Ascending aorta (tissue), 2 donors: Measurements from ENCODE around the gene TMEM14C. TPM values are rescaled to one million over a fixed set of nuclear protein-coding genes. Genes with fewer than 3 reads are reported as not detected.
A peak's percentile ranks its signal among the peaks of the same experiment; 100 is the strongest.

Experiments used
- DNase-seq, 2 donors: peaks; one replicate each; pipeline ENCODE4 v3.0.0-alpha.2; 2019; ENCODE audit warnings: low spot score in 2 of 2
- H3K27ac ChIP-seq, 2 donors: fragments of 200-600 bp; sonication (generic); one replicate each; pipeline ENCODE4 v1.5.1; 2016 to 2017; ENCODE audit warnings: mild to moderate bottlenecking in 1 of 2
- H3K27me3 ChIP-seq: fragments of 200-600 bp; sonication (generic); one replicate; pipeline ENCODE4 v1.5.1; 2017
- H3K36me3 ChIP-seq, 2 donors: fragments of 200-600 bp; sonication (generic); one replicate each; pipeline ENCODE4 v1.5.1; 2016
- H3K4me1 ChIP-seq, 2 donors: fragments of 200-600 bp; sonication (generic); one replicate each; pipeline ENCODE4 v1.5.1; 2016 to 2017; ENCODE audit warnings: mild to moderate bottlenecking in 1 of 2
- H3K4me3 ChIP-seq, 2 donors: fragments of 200-600 bp; sonication (generic); one replicate each; pipeline ENCODE4 v1.5.1; 2016 to 2017; ENCODE audit warnings: mild to moderate bottlenecking in 1 of 2
- H3K9me3 ChIP-seq, 2 donors: fragments of 200-600 bp; sonication (generic); one replicate each; pipeline ENCODE4 v1.5.1; 2016
- CTCF ChIP-seq, 3 experiments: fragments of 200-600 bp in 2 of 3; fragments of 450-650 bp in 1 of 3; sonication (generic) in 2 of 3; IDR thresholded peaks; one replicate each; pipeline ENCODE4 v1.5.1; 2016 to 2019; ENCODE audit warnings: antibody characterized with exemption in 3 of 3, mild to moderate bottlenecking in 1 of 3, moderate library complexity in 1 of 3
- intact Hi-C: fragments of 100-400 bp; cut with DNase I; formaldehyde crosslinking; loops from one replicate; pipeline ENCODE4 v1.15.1; 2023
- total RNA-seq: library from RNA; depleted of rRNA; stranded (reverse); fragments of >200 nt; gene quantifications from one replicate; pipeline ENCODE4 v1.1.0, GENCODE V29; 2016

Gene TMEM14C
- total RNA-seq, 1 donor from 2014 or later, result 79.6 TPM

GRCh38 chr6:10756085-10756484 lies 33.2 kb downstream of the TMEM14C start:
- Histone ChIP-seq H3K27ac (no peak overlapping the region), H3K9me3 (no peaks in the 10 kb centered on the region), H3K27me3 (no peaks in the 10 kb centered on the region), H3K4me1 (peaks cover 0 to 4% of the 10 kb centered on the region in 2 donors), H3K36me3 (peaks cover 31 to 60% of the 10 kb centered on the region in 2 donors), H3K4me3 (no peak overlapping the region)
- intact Hi-C loops, result no loop called here
- no peak for DNase-seq
- TF ChIP-seq CTCF (IDR thresholded peaks at IDR 0.05), result no peak

- no peak overlapping the region for H3K4me3 ChIP-seq
- DNase-seq, result no peak
- TF ChIP-seq CTCF (IDR thresholded peaks at IDR 0.05), result peak in 1 of 3 experiments; percentile 36
- intact Hi-C loops, result no loop called here
- H3K27me3 ChIP-seq, result no peaks in the 10 kb centered on the region
- peaks cover 0 to 4% of the 10 kb centered on the region in 2 donors for H3K4me1 ChIP-seq
- H3K36me3 ChIP-seq, result peaks cover 13 to 31% of the 10 kb centered on the region in 2 donors
- no peaks in the 10 kb centered on the region for H3K9me3 ChIP-seq
- no peak overlapping the region for H3K27ac ChIP-seq
Observed at GRCh38 chr6:10759312-10759839, 36.5 kb downstream of the TMEM14C start.

- no peak overlapping the region for H3K4me3 ChIP-seq
- H3K4me1 ChIP-seq, result peaks cover 0 to 4% of the 10 kb centered on the region in 2 donors
- peaks cover 11 to 26% of the 10 kb centered on the region in 2 donors for H3K36me3 ChIP-seq
- no peak for TF ChIP-seq CTCF (IDR thresholded peaks at IDR 0.05)
- no peaks in the 10 kb centered on the region for H3K27me3 ChIP-seq
- H3K27ac ChIP-seq, result peak overlapping the region in 1 of 2 donors; percentile 3
- intact Hi-C loops, result no loop called here
- DNase-seq, result no peak
- no peaks in the 10 kb centered on the region for H3K9me3 ChIP-seq
Observed at GRCh38 chr6:10759884-10760329, 37.0 kb downstream of the TMEM14C start.

DNA sequence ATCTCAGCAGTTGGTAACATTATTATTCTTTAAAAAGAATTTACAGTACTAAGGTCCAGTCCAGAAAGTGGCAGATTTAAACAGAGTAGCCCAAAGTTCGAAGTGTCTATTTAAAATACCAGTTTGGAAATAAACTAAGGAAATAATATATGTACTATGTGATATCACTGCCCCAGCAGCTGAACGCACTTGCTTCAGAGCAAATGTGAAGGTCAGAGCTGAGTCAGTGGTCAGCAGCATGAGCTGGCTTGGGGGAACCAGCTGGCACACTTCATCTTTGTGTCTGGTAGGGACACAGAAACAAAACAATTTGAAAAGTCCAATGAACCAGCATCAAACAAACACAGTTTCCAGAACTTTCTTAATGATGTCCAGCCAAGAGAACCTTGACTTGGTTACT lies 40.1 kb downstream of the TMEM14C start:
- no peak for TF ChIP-seq CTCF (IDR thresholded peaks at IDR 0.05)
- intact Hi-C loops, result no loop called here
- H3K4me3 ChIP-seq, result no peak overlapping the region
- no peak overlapping the region for H3K27ac ChIP-seq
- no peaks in the 10 kb centered on the region for H3K9me3 ChIP-seq
- DNase-seq, result no peak
- H3K4me1 ChIP-seq, result peaks cover 0 to 4% of the 10 kb centered on the region in 2 donors
- no peaks in the 10 kb centered on the region for H3K27me3 ChIP-seq
- peaks cover 0 to 3% of the 10 kb centered on the region in 2 donors for H3K36me3 ChIP-seq

DNA sequence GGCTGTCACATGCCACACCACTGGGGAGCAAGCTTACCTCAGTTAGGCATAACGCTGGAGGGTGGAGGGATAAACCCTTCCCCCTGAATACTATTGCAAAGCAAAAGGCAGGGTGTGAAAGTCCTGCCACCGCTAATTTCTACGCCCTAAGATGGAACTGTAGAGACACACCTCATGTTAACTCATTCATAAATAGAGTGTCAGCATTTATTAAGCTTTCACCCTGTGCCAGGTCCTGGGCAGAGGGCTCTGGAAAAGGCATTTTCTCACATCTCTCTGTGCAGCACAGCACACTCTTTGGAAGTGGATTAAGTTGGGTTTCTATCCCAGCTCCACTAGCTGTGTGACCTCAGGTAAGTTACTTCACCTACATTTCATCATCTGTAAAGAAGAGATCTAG lies 46.5 kb downstream of the TMEM14C start:
- intact Hi-C loops, result no loop called here
- H3K9me3 ChIP-seq, result no peaks in the 10 kb centered on the region
- TF ChIP-seq CTCF (IDR thresholded peaks at IDR 0.05), result no peak
- DNase-seq, result no peak
- H3K4me3 ChIP-seq, result no peak overlapping the region
- no peaks in the 10 kb centered on the region for H3K4me1 ChIP-seq
- H3K27ac ChIP-seq, result no peak overlapping the region
- no peaks in the 10 kb centered on the region for H3K27me3 ChIP-seq
- H3K36me3 ChIP-seq, result peaks cover 7 to 8% of the 10 kb centered on the region in 2 donors
